ENCODE data around the gene RELA. TPM values are rescaled to one million over a fixed set of nuclear protein-coding genes. Genes with fewer than 3 reads are reported as not detected.

The RELA gene
- polyA plus RNA-seq, 4 donors = 32.2 to 46.9 (median 36.7) TPM

- Histone ChIP-seq H3K36me3 (ENCODE audit: control insufficient read depth in 3 of 3, insufficient read depth in 2 of 3, low read depth in 1 of 3, low read length in 3 of 3) (peaks cover 15 to 74% (median 23%) of the 10 kb centered on the region in 3 donors), H3K4me1 (ENCODE audit: control insufficient read depth in 3 of 3, insufficient read depth in 2 of 3, low read depth in 1 of 3, low read length in 2 of 3) (peaks cover 0 to 13% (median 0%) of the 10 kb centered on the region in 3 donors), H3K4me3 (ENCODE audit: low read depth in 1 of 3, low read length in 3 of 3) (no peak overlapping the region), H3K27me3 (ENCODE audit: control insufficient read depth in 3 of 3, insufficient read depth in 3 of 3, low read length in 3 of 3) (peaks cover 0 to 2% (median 0%) of the 10 kb centered on the region in 3 donors), H3K27ac (ENCODE audit: low read depth in 1 of 3, low read length in 2 of 3) (peak overlapping the region in 1 of 3 donors; percentile 21), H3K9me3 (ENCODE audit: control insufficient read depth in 2 of 2, insufficient read depth in 1 of 2, low read depth in 1 of 2, low read length in 1 of 2) (no peaks in the 10 kb centered on the region)
- FAIRE-seq (no peak), DNase-seq (no peak)
- 86 to 93% (median 92%) methylated on average over 25 to 28 of the region's 28 CpGs for WGBS, 3 donors
These were observed 26.3 kb downstream of the RELA start for GRCh38 chr11:65636108-65637031.

- no peaks in the 10 kb centered on the region for H3K27me3 ChIP-seq (ENCODE audit: control insufficient read depth in 3 of 3, insufficient read depth in 3 of 3, low read length in 3 of 3)
- no peaks in the 10 kb centered on the region for H3K9me3 ChIP-seq (ENCODE audit: control insufficient read depth in 2 of 2, insufficient read depth in 1 of 2, low read depth in 1 of 2, low read length in 1 of 2)
- H3K4me3 ChIP-seq (ENCODE audit: low read depth in 1 of 3, low read length in 3 of 3) = no peak overlapping the region
- DNase-seq (no peak), FAIRE-seq (no peak)
- H3K27ac ChIP-seq (ENCODE audit: low read depth in 1 of 3, low read length in 2 of 3) = no peak overlapping the region
- WGBS, 3 donors = 93 to 95% (median 95%) methylated on average over 46 of the region's 46 CpGs
- peaks cover 0 to 13% (median 0%) of the 10 kb centered on the region in 3 donors for H3K4me1 ChIP-seq (ENCODE audit: control insufficient read depth in 3 of 3, insufficient read depth in 2 of 3, low read depth in 1 of 3, low read length in 2 of 3)
- H3K36me3 ChIP-seq (ENCODE audit: control insufficient read depth in 3 of 3, insufficient read depth in 2 of 3, low read depth in 1 of 3, low read length in 3 of 3) = peaks cover 18 to 81% (median 31%) of the 10 kb centered on the region in 3 donors
These were observed 27.6 kb downstream of the RELA start for GRCh38 chr11:65634905-65635731.

GRCh38 chr11:65634440-65634839 lies 28.3 kb downstream of the RELA start:
- Histone ChIP-seq H3K27me3 (ENCODE audit: control insufficient read depth in 3 of 3, insufficient read depth in 3 of 3, low read length in 3 of 3) (no peaks in the 10 kb centered on the region), H3K27ac (ENCODE audit: low read depth in 1 of 3, low read length in 2 of 3) (no peak overlapping the region), H3K36me3 (ENCODE audit: control insufficient read depth in 3 of 3, insufficient read depth in 2 of 3, low read depth in 1 of 3, low read length in 3 of 3) (peaks cover 18 to 81% (median 32%) of the 10 kb centered on the region in 3 donors), H3K9me3 (ENCODE audit: control insufficient read depth in 2 of 2, insufficient read depth in 1 of 2, low read depth in 1 of 2, low read length in 1 of 2) (no peaks in the 10 kb centered on the region), H3K4me3 (ENCODE audit: low read depth in 1 of 3, low read length in 3 of 3) (no peak overlapping the region), H3K4me1 (ENCODE audit: control insufficient read depth in 3 of 3, insufficient read depth in 2 of 3, low read depth in 1 of 3, low read length in 2 of 3) (peaks cover 0 to 13% (median 0%) of the 10 kb centered on the region in 3 donors)
- DNase-seq (no peak), FAIRE-seq (no peak)
- 83 to 94% (median 85%) methylated on average over 11 of the region's 11 CpGs for WGBS, 3 donors

- Histone ChIP-seq H3K27me3 (ENCODE audit: control insufficient read depth in 3 of 3, insufficient read depth in 3 of 3, low read length in 3 of 3) (no peaks in the 10 kb centered on the region), H3K4me1 (ENCODE audit: control insufficient read depth in 3 of 3, insufficient read depth in 2 of 3, low read depth in 1 of 3, low read length in 2 of 3) (peaks cover 0 to 13% (median 0%) of the 10 kb centered on the region in 3 donors), H3K27ac (ENCODE audit: low read depth in 1 of 3, low read length in 2 of 3) (no peak overlapping the region), H3K36me3 (ENCODE audit: control insufficient read depth in 3 of 3, insufficient read depth in 2 of 3, low read depth in 1 of 3, low read length in 3 of 3) (peaks cover 18 to 85% (median 36%) of the 10 kb centered on the region in 3 donors), H3K4me3 (ENCODE audit: low read depth in 1 of 3, low read length in 3 of 3) (no peak overlapping the region), H3K9me3 (ENCODE audit: control insufficient read depth in 2 of 2, insufficient read depth in 1 of 2, low read depth in 1 of 2, low read length in 1 of 2) (no peaks in the 10 kb centered on the region)
- 90 to 93% (median 91%) methylated on average over 14 of the region's 14 CpGs for WGBS, 3 donors
- FAIRE-seq (no peak), DNase-seq (no peak)
These were observed 28.6 kb downstream of the RELA start for GRCh38 chr11:65634109-65634436.

DNA sequence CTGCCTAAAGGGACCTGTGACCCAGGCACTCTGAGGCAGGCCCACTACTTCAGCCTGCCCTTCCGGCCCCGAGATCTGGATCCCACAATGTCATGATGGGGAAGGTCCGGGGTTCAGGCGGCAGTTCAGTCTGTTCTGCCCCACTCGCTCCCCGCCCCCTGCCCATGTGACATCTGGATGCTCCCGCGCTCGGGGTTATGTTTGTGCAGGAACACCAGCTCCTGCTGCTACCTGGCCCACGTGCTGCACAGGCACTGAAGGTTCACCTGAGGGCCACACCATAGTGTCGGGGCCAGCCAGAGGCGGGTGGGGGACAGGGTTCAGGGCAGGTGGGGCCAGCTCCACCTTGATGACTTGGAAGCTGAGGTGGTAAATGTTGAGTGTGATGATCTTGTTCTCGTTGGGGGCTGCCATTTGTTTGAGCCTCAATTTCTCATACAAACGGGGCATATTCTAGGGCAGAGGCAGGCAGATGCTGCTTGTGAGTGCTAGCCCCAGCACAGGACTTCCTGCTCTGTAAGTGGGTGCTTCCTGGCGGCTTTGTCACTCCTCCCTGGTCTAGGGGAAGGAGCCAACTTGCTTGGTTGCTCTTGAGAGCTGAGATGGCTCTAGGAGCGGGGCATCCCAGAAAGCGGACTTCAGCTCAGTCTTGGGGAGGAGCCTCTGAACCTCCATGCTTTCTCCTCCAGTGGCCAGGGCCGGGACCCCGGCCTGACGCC lies 29.2 kb downstream of the RELA start:
- no peaks in the 10 kb centered on the region for H3K9me3 ChIP-seq (ENCODE audit: control insufficient read depth in 2 of 2, insufficient read depth in 1 of 2, low read depth in 1 of 2, low read length in 1 of 2)
- H3K27me3 ChIP-seq (ENCODE audit: control insufficient read depth in 3 of 3, insufficient read depth in 3 of 3, low read length in 3 of 3) = no peaks in the 10 kb centered on the region
- H3K36me3 ChIP-seq (ENCODE audit: control insufficient read depth in 3 of 3, insufficient read depth in 2 of 3, low read depth in 1 of 3, low read length in 3 of 3) = peaks cover 18 to 90% (median 40%) of the 10 kb centered on the region in 3 donors
- DNase-seq (no peak), FAIRE-seq (no peak)
- peaks cover 0 to 11% (median 0%) of the 10 kb centered on the region in 3 donors for H3K4me1 ChIP-seq (ENCODE audit: control insufficient read depth in 3 of 3, insufficient read depth in 2 of 3, low read depth in 1 of 3, low read length in 2 of 3)
- H3K27ac ChIP-seq (ENCODE audit: low read depth in 1 of 3, low read length in 2 of 3) = no peak overlapping the region
- H3K4me3 ChIP-seq (ENCODE audit: low read depth in 1 of 3, low read length in 3 of 3) = no peak overlapping the region
- 81 to 88% (median 84%) methylated on average over 20 of the region's 20 CpGs for WGBS, 3 donors

GRCh38 chr11:65630215-65630614 lies 32.5 kb downstream of the RELA start:
- no peak for FAIRE-seq
- no peaks in the 10 kb centered on the region for H3K4me1 ChIP-seq (ENCODE audit: control insufficient read depth in 3 of 3, insufficient read depth in 2 of 3, low read depth in 1 of 3, low read length in 2 of 3)
- no peak overlapping the region for H3K27ac ChIP-seq (ENCODE audit: low read depth in 1 of 3, low read length in 2 of 3)
- DNase-seq = no peak
- no peaks in the 10 kb centered on the region for H3K27me3 ChIP-seq (ENCODE audit: control insufficient read depth in 3 of 3, insufficient read depth in 3 of 3, low read length in 3 of 3)
- no peaks in the 10 kb centered on the region for H3K9me3 ChIP-seq (ENCODE audit: control insufficient read depth in 2 of 2, insufficient read depth in 1 of 2, low read depth in 1 of 2, low read length in 1 of 2)
- 87 to 90% (median 87%) methylated on average over 11 of the region's 11 CpGs for WGBS, 3 donors
- H3K36me3 ChIP-seq (ENCODE audit: control insufficient read depth in 3 of 3, insufficient read depth in 2 of 3, low read depth in 1 of 3, low read length in 3 of 3) = peaks cover 24 to 99% (median 38%) of the 10 kb centered on the region in 3 donors
- no peak overlapping the region for H3K4me3 ChIP-seq (ENCODE audit: low read depth in 1 of 3, low read length in 3 of 3)

DNA sequence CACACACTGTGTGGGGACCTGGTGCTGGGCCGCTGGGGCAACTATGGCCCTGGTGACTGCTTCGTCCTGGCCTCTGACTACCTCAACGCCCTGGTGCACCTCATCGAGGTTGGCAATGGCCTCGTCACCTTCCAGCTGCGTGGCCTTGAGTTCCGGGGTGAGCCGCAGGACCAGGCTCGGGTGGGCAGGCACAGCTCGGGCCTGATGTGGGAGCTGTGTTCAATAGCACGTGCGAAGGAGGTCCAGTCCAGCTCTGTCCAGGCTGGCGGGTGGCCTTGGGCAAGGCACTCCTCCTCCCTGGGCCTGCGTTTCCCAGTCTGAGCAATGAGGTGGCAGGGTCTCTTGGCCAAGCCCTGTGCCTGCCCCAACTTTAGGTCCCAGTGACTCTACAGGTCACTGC lies 33.1 kb downstream of the RELA start:
- H3K9me3 ChIP-seq (ENCODE audit: control insufficient read depth in 2 of 2, insufficient read depth in 1 of 2, low read depth in 1 of 2, low read length in 1 of 2) = no peaks in the 10 kb centered on the region
- DNase-seq (no peak), FAIRE-seq (no peak)
- no peak overlapping the region for H3K27ac ChIP-seq (ENCODE audit: low read depth in 1 of 3, low read length in 2 of 3)
- H3K36me3 ChIP-seq (ENCODE audit: control insufficient read depth in 3 of 3, insufficient read depth in 2 of 3, low read depth in 1 of 3, low read length in 3 of 3) = peaks cover 23 to 99% (median 34%) of the 10 kb centered on the region in 3 donors
- no peaks in the 10 kb centered on the region for H3K4me1 ChIP-seq (ENCODE audit: control insufficient read depth in 3 of 3, insufficient read depth in 2 of 3, low read depth in 1 of 3, low read length in 2 of 3)
- H3K27me3 ChIP-seq (ENCODE audit: control insufficient read depth in 3 of 3, insufficient read depth in 3 of 3, low read length in 3 of 3) = no peaks in the 10 kb centered on the region
- WGBS, 3 donors = 95 to 96% (median 96%) methylated on average over 14 of the region's 14 CpGs
- H3K4me3 ChIP-seq (ENCODE audit: low read depth in 1 of 3, low read length in 3 of 3) = no peak overlapping the region

DNA sequence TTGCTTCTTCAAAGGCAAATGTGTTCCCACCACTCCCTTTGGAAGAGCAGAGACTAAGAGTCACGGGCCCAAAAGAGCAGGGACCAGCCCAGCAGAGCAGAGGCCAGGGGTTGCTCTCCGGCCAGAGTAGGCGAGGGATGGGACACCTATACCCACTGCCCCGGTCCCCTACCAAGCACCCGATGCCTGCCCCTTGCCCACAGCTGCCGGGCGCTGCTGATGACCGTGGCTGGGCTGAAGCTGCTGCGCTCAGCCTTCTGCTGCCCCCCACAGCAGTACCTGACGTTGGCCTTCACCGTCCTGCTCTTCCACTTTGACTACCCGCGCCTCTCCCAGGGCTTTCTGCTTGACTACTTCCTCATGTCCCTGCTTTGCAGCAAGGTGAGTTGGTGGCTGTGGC lies 35.5 kb downstream of the RELA start:
- no peak overlapping the region for H3K4me3 ChIP-seq (ENCODE audit: low read depth in 1 of 3, low read length in 3 of 3)
- WGBS, 3 donors = 96 to 97% (median 97%) methylated on average over 13 of the region's 13 CpGs
- H3K36me3 ChIP-seq (ENCODE audit: control insufficient read depth in 3 of 3, insufficient read depth in 2 of 3, low read depth in 1 of 3, low read length in 3 of 3) = peaks cover 20 to 99% (median 36%) of the 10 kb centered on the region in 3 donors
- FAIRE-seq (no peak), DNase-seq (no peak)
- no peaks in the 10 kb centered on the region for H3K9me3 ChIP-seq (ENCODE audit: control insufficient read depth in 2 of 2, insufficient read depth in 1 of 2, low read depth in 1 of 2, low read length in 1 of 2)
- no peaks in the 10 kb centered on the region for H3K27me3 ChIP-seq (ENCODE audit: control insufficient read depth in 3 of 3, insufficient read depth in 3 of 3, low read length in 3 of 3)
- no peaks in the 10 kb centered on the region for H3K4me1 ChIP-seq (ENCODE audit: control insufficient read depth in 3 of 3, insufficient read depth in 2 of 3, low read depth in 1 of 3, low read length in 2 of 3)
- H3K27ac ChIP-seq (ENCODE audit: low read depth in 1 of 3, low read length in 2 of 3) = no peak overlapping the region
